SU-DHL-6 (cell line): ENCODE data around the gene GIPC2.

Experiments used
- H2AFZ ChIP-seq: fragments of 200-600 bp; sonication (generic); 2 replicates; pipeline ENCODE4 v1.6.1; 2014; ENCODE audit warnings: low read depth, mild to moderate bottlenecking, moderate library complexity, mixed read lengths, antibody characterized with exemption, low read length; ENCODE audit not compliant: severe bottlenecking
- H3F3A ChIP-seq: fragments of 200-600 bp; shearing (Covaris generic); 2 replicates; pipeline ENCODE4 v1.6.0; 2016; ENCODE audit warnings: antibody characterized with exemption, mild to moderate bottlenecking; ENCODE audit not compliant: insufficient read depth
- H3K27ac ChIP-seq: fragments of 200-600 bp; sonication (generic); 2 replicates; pipeline ENCODE4 v1.5.1; 2016; ENCODE audit warnings: low read depth, mild to moderate bottlenecking, low read length, moderate library complexity, mixed read lengths
- H3K27me3 ChIP-seq: fragments of 200-600 bp; sonication (generic), shearing (Covaris generic); 2 replicates; pipeline ENCODE4 v1.6.0; 2014; ENCODE audit warnings: mild to moderate bottlenecking, low read length
- H3K36me3 ChIP-seq: fragments of 200-600 bp; sonication (generic); 2 replicates; pipeline ENCODE4 v1.6.1; 2014; ENCODE audit warnings: mild to moderate bottlenecking, low read length, mixed read lengths
- H3K4me2 ChIP-seq: fragments of 300-600, 200-600 bp; shearing (Covaris generic), sonication (generic); 2 replicates; pipeline ENCODE4 v1.6.0; 2014; ENCODE audit warnings: low read length, low read depth, mild to moderate bottlenecking; ENCODE audit not compliant: poor library complexity, severe bottlenecking
- H3K4me3 ChIP-seq: fragments of 200-600 bp; sonication (generic); 2 replicates; pipeline ENCODE4 v1.5.1; 2014; ENCODE audit warnings: antibody characterized with exemption, low read length, mild to moderate bottlenecking, mixed read lengths; ENCODE audit not compliant: insufficient read depth, poor library complexity, severe bottlenecking
- H3K79me2 ChIP-seq: fragments of 200-600 bp; sonication (generic); 2 replicates; pipeline ENCODE4 v1.6.1; 2014; ENCODE audit warnings: mild to moderate bottlenecking, low read length, moderate library complexity; ENCODE audit not compliant: insufficient read depth
- H3K9ac ChIP-seq: fragments of 200-600 bp; sonication (generic); 2 replicates; pipeline ENCODE4 v1.7.0; 2014; ENCODE audit warnings: mild to moderate bottlenecking, low read length
- H3K9me2 ChIP-seq: fragments of 200-600 bp; sonication (generic); replicated peaks from 2 replicates; pipeline ENCODE4 v1.6.1; 2014; ENCODE audit warnings: low read length; ENCODE audit not compliant: insufficient read depth
- H3K9me3 ChIP-seq: fragments of 200-600 bp; sonication (generic); 2 replicates; pipeline ENCODE4 v1.6.1; 2014; ENCODE audit warnings: low read length, mixed read lengths; ENCODE audit not compliant: insufficient read depth
- H4K20me1 ChIP-seq: fragments of 200-600 bp; sonication (generic); 2 replicates; pipeline ENCODE4 v1.6.1; 2014; ENCODE audit warnings: low read depth, mild to moderate bottlenecking, antibody characterized with exemption, low read length, moderate library complexity, mixed read lengths
- CTCF ChIP-seq: fragments of 200-600 bp; sonication (generic); IDR thresholded peaks from one replicate; pipeline ENCODE4 v1.5.1; 2017; ENCODE audit warnings: antibody characterized with exemption, mild to moderate bottlenecking, low read length, moderate library complexity; ENCODE audit not compliant: insufficient read depth, poor library complexity, severe bottlenecking
- EZH2phosphoT487 ChIP-seq: fragments of 200-600 bp; sonication (generic), shearing (Covaris generic); conservative IDR thresholded peaks from 2 replicates; pipeline ENCODE4 v1.6.1; 2018; ENCODE audit warnings: mild to moderate bottlenecking, antibody characterized with exemption, low read length, moderate library complexity, mixed read lengths

Gene GIPC2

GRCh38 chr1:78092643-78093042, 46.9 kb downstream of the GIPC2 start:
- Histone ChIP-seq H3K9me2 (no peaks in the 10 kb centered on the region), H3K9ac (no peak overlapping the region), H3K9me3 (no peaks in the 10 kb centered on the region), H3K27me3 (no peaks in the 10 kb centered on the region), H4K20me1 (no peaks in the 10 kb centered on the region), H2AFZ (no peak overlapping the region), H3F3A (no peaks in the 10 kb centered on the region), H3K36me3 (no peaks in the 10 kb centered on the region), H3K4me2 (no peak overlapping the region), H3K27ac (no peak overlapping the region), H3K79me2 (no peaks in the 10 kb centered on the region), H3K4me3 (no peak overlapping the region)
- TF ChIP-seq CTCF (no peak), EZH2phosphoT487 (no peak)

- no peak overlapping the region for H3K27ac ChIP-seq
- H3K79me2 ChIP-seq, result no peaks in the 10 kb centered on the region
- no peaks in the 10 kb centered on the region for H3F3A ChIP-seq
- H3K4me3 ChIP-seq, result no peak overlapping the region
- no peak overlapping the region for H3K9ac ChIP-seq
- H2AFZ ChIP-seq, result no peak overlapping the region
- H3K9me2 ChIP-seq, result no peaks in the 10 kb centered on the region
- H3K4me2 ChIP-seq, result no peak overlapping the region
- H4K20me1 ChIP-seq, result no peaks in the 10 kb centered on the region
- no peak for TF ChIP-seq CTCF
- TF ChIP-seq EZH2phosphoT487, result no peak
- H3K27me3 ChIP-seq, result no peaks in the 10 kb centered on the region
- no peaks in the 10 kb centered on the region for H3K9me3 ChIP-seq
- H3K36me3 ChIP-seq, result no peaks in the 10 kb centered on the region
These were observed 47.8 kb downstream of the GIPC2 start for GRCh38 chr1:78093560-78093959.

- no peaks in the 10 kb centered on the region for H3F3A ChIP-seq
- H3K9me3 ChIP-seq, result no peaks in the 10 kb centered on the region
- no peak overlapping the region for H3K9ac ChIP-seq
- no peak overlapping the region for H3K4me2 ChIP-seq
- H3K79me2 ChIP-seq, result no peaks in the 10 kb centered on the region
- TF ChIP-seq EZH2phosphoT487, result no peak
- TF ChIP-seq CTCF, result no peak
- no peak overlapping the region for H2AFZ ChIP-seq
- no peaks in the 10 kb centered on the region for H3K36me3 ChIP-seq
- no peaks in the 10 kb centered on the region for H3K9me2 ChIP-seq
- no peak overlapping the region for H3K4me3 ChIP-seq
- no peaks in the 10 kb centered on the region for H4K20me1 ChIP-seq
- H3K27me3 ChIP-seq, result no peaks in the 10 kb centered on the region
- no peak overlapping the region for H3K27ac ChIP-seq
These were observed 48.9 kb downstream of the GIPC2 start for GRCh38 chr1:78094639-78095038.
